Activated CD4-positive, alpha-beta T cell treated with anti-CD3 and anti-CD28 coated beads, Interleukin-2, amount 50 U/mL, for 24 hours (primary cell): ENCODE measurements around the gene TINCR.

ENCODE experiments used
- DNase-seq, 2 donors: peaks; one replicate each; pipeline ENCODE4 v3.0.0-alpha.2; 2020; ENCODE audit warnings: low read depth in 1 of 2, low spot score in 1 of 2

Gene TINCR

GRCh38 chr19:5519076-5519475 lies 48.7 kb downstream of the TINCR start:
- DNase-seq: no peak

GRCh38 chr19:5515737-5516136 lies 52.0 kb downstream of the TINCR start:
- no peak for DNase-seq

- no peak for DNase-seq
These were observed 53.8 kb downstream of the TINCR start for GRCh38 chr19:5514001-5514400.

- no peak for DNase-seq
These were observed 55.0 kb downstream of the TINCR start for GRCh38 chr19:5512715-5513114.
